OCI-LY3 (cell line): ENCODE data around the gene LCN1.

ENCODE experiments used
- EZH2phosphoT487 ChIP-seq: fragments of 200-600 bp; shearing (Covaris generic); IDR thresholded peaks from 2 replicates; pipeline ENCODE4 v1.6.1; 2018; ENCODE audit warnings: antibody characterized with exemption, mixed run types, low read depth
- TF ChIP-seq, protein P1 (sequence below): fragments of 200-600, 300-600 bp; sonication (generic); IDR thresholded peaks from 2 replicates; pipeline ENCODE4 v1.5.1; 2014; ENCODE audit warnings: antibody characterized with exemption, low read length, low read depth

DNA sequence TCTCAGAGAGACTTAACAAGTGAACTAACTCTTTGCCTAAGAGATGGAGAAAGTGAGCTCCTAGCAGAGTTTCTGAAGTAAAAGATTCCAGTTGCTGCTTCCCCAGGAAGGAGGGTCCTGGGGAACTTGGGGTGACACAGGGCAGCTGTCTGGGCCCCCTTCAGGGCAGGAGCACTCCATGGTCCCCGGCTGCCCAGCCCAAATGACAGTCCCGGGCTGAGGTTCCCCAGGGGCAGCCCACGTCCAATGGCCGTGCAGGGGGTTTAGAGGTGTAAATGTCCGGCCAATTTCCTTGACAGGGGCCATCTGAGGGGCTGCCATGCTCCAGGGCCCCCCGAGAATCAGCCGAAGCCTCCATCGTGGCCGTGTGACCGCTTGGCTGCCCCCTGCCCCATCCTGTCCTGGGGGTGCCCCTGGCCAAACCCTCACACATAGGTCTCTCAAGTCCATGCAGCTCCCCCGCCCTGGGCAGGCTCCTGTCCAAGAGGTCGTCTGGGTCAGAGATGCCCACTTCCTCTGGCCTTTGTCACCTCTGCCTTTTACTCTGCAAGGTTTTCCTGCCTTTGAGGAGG, 47.2 kb upstream of the LCN1 start:
- TF ChIP-seq, protein P1, sequence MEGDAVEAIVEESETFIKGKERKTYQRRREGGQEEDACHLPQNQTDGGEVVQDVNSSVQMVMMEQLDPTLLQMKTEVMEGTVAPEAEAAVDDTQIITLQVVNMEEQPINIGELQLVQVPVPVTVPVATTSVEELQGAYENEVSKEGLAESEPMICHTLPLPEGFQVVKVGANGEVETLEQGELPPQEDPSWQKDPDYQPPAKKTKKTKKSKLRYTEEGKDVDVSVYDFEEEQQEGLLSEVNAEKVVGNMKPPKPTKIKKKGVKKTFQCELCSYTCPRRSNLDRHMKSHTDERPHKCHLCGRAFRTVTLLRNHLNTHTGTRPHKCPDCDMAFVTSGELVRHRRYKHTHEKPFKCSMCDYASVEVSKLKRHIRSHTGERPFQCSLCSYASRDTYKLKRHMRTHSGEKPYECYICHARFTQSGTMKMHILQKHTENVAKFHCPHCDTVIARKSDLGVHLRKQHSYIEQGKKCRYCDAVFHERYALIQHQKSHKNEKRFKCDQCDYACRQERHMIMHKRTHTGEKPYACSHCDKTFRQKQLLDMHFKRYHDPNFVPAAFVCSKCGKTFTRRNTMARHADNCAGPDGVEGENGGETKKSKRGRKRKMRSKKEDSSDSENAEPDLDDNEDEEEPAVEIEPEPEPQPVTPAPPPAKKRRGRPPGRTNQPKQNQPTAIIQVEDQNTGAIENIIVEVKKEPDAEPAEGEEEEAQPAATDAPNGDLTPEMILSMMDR = no peak
- no peak for TF ChIP-seq EZH2phosphoT487
